RWPE2 (cell line): Measurements from ENCODE around the gene MBTD1.

Source experiments
- ATAC-seq: fragments of 200-7000 bp; cut with Tn5 transposase; 3 replicates; pipeline ENCODE4 v1.9.1; 2021; ENCODE audit warnings: low read depth
- DNase-seq: peaks from one replicate; pipeline ENCODE4 v3.0.0-alpha.2; 2020; ENCODE audit warnings: low spot score
- H3K27ac ChIP-seq: fragments of 450-650 bp; 2 replicates; pipeline ENCODE4 v1.5.1; 2017; ENCODE audit warnings: mild to moderate bottlenecking; ENCODE audit not compliant: poor library complexity, severe bottlenecking
- H3K27me3 ChIP-seq: fragments of 250-450 bp; sonication (Bioruptor Pico); 2 replicates; pipeline ENCODE4 v1.5.1; 2021; ENCODE audit warnings: mild to moderate bottlenecking, moderate library complexity; ENCODE audit not compliant: insufficient read depth, poor library complexity, severe bottlenecking
- H3K36me3 ChIP-seq: fragments of 250-450 bp; sonication (Bioruptor Pico); 2 replicates; pipeline ENCODE4 v1.5.1; 2020; ENCODE audit warnings: low read depth, mild to moderate bottlenecking, moderate library complexity
- H3K4me1 ChIP-seq: fragments of 250-450 bp; sonication (Bioruptor Pico); 2 replicates; pipeline ENCODE4 v1.5.1; 2021; ENCODE audit warnings: mild to moderate bottlenecking, moderate library complexity; ENCODE audit not compliant: insufficient read depth, poor library complexity, severe bottlenecking
- H3K4me3 ChIP-seq: fragments of 250-450 bp; sonication (Bioruptor Pico); 2 replicates; pipeline ENCODE4 v1.5.1; 2021; ENCODE audit warnings: mild to moderate bottlenecking, moderate library complexity; ENCODE audit not compliant: severe bottlenecking
- H3K9me3 ChIP-seq: fragments of 250-450 bp; sonication (Bioruptor Pico); 2 replicates; pipeline ENCODE4 v1.5.1; 2021; ENCODE audit warnings: mild to moderate bottlenecking, moderate library complexity; ENCODE audit not compliant: severe bottlenecking
- TF ChIP-seq, protein P1 (sequence below): fragments of 450-650 bp; IDR thresholded peaks from one replicate; pipeline ENCODE4 v1.5.1; 2017; ENCODE audit warnings: mild to moderate bottlenecking, moderate library complexity; ENCODE audit not compliant: poor library complexity, severe bottlenecking

Gene MBTD1

DNA sequence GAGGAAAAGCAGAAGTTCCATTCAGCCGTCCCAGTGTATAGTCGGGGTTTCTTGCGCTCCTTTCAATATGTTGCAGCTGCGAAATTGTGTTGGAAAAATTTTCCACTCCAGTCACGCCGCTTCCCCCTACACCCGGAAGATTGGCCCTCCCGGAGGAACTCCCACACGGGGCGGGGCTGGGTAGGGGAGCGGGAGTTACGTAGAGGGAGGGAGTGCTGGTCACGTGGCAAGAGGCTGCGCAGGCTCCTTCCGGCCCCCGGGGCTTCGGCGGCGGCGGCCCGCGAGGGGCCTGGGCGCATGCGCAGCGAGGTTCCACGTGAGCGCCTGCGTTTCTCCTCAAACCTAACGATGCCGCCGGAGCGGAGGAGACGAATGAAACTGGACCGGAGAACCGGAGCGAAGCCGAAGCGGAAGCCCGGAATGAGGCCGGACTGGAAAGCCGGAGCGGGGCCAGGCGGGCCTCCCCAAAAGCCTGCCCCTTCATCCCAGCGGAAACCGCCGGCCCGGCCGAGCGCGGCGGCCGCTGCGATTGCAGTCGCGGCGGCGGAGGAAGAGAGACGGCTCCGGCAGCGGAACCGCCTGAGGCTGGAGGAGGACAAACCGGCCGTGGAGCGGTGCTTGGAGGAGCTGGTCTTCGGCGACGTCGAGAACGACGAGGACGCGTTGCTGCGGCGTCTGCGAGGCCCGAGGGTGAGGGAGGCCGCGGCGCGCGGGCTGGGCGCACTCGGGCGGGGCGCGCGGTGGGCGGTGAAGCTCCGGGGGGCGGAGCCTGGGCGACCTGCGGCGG lies 581 bp upstream of the MBTD1 start, which contains the start of gene UTP18:
Gene UTP18 (plus strand): TSS at position 310 of the 787 bp plus-strand sequence. CDS start 39 bp downstream, at position 349.
- H3K27ac ChIP-seq = peak within 1 kb of the TSS; percentile 57
- H3K4me1 ChIP-seq = peaks cover 26% of the 10 kb centered on the region
- H3K27me3 ChIP-seq = no peaks in the 10 kb centered on the region
- ATAC-seq = peak; percentile 78
- peak; percentile 97 for DNase-seq
- TF ChIP-seq, protein P1, sequence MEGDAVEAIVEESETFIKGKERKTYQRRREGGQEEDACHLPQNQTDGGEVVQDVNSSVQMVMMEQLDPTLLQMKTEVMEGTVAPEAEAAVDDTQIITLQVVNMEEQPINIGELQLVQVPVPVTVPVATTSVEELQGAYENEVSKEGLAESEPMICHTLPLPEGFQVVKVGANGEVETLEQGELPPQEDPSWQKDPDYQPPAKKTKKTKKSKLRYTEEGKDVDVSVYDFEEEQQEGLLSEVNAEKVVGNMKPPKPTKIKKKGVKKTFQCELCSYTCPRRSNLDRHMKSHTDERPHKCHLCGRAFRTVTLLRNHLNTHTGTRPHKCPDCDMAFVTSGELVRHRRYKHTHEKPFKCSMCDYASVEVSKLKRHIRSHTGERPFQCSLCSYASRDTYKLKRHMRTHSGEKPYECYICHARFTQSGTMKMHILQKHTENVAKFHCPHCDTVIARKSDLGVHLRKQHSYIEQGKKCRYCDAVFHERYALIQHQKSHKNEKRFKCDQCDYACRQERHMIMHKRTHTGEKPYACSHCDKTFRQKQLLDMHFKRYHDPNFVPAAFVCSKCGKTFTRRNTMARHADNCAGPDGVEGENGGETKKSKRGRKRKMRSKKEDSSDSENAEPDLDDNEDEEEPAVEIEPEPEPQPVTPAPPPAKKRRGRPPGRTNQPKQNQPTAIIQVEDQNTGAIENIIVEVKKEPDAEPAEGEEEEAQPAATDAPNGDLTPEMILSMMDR = no peak
- H3K36me3 ChIP-seq = peaks cover 44% of the 10 kb centered on the region
- H3K9me3 ChIP-seq = no peaks in the 10 kb centered on the region
- H3K4me3 ChIP-seq = peak within 1 kb of the TSS; percentile 75

DNA sequence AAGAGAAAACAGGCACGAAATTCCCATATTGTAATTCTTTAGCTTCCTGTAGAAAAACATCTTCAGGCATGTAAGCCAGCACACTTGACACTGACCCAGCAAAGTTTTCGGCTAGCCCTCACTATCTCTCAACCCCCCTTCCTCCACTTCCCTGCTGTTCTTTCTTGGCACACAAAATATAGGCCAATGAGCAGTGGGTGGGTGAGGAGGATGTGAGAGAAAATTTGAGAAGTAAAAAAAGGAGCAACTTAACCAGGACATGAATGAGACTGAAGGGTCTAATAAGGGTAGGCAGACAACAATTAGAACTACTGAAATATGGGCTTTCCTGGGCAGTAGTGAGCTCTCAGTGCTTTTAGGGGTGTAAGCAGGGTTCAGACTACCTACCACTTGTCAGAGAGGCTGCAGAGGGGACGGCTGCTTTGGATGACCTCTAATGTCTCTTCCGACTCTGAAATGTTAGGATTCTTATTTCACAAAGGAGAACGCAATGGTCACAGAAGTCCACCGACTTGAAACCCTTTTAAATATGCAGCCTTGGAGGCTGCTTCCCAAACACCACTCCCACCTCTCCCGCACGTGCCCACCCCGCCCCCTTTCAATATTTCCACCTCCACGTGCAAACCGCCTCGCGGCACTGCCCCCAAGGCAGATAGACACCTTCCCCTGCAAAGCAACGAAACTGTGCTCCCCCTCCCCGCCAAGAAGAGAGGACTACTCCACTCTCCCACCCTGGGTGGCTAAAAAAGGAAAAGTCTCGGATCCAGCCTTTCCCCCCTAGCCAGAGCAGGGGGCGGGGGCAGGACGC lies 889 bp downstream of the MBTD1 start:
- DNase-seq (no peak), ATAC-seq (no peak)
- no peaks in the 10 kb centered on the region for H3K27me3 ChIP-seq
- peak overlapping the region; percentile 75 for H3K4me3 ChIP-seq
- H3K27ac ChIP-seq = peak overlapping the region; percentile 57
- H3K36me3 ChIP-seq = peaks cover 47% of the 10 kb centered on the region
- TF ChIP-seq, protein P1 = no peak
- peaks cover 26% of the 10 kb centered on the region for H3K4me1 ChIP-seq
- no peaks in the 10 kb centered on the region for H3K9me3 ChIP-seq

DNA sequence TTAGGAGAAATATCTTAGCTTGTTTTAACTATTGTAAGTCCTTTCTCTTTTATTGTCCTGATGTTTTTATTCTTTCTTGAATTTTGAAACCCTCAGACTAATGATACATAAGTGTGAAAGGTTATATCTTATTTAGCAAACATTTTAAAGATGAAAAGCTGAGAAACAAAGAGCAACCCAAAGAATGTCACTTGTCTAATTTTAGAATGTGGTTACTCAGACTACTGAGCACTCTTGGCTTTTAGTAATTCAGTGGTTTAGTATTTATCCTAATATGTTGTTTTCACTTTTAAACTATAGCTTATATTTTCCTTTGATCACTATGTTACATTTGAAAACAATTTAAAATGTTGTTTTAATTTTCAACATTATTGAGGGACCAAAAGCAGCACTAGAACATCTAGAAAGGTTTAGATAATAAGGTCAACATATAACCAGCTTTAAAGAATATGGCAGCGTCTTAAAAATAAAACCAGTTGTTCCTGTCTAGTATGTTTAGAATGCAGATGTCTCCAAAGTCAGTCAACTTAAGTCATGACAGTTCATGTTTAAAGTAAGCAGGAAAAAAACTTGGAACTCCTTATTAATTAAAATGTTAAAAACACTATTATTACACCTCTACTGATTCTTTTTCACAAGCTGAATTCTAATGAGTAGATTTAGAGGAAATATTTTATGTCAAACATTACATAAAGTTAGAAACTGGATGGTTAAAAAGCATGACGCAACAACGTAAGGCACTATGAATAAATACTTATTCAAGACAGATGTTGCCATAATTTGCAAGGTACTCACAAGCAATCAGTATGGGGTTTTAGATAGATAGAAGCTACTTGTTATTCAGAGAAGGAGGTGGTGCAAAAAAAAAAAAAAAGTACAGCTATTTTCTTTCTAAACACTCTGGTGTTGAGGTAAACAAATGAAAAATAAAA lies 2.4 kb downstream of the MBTD1 start:
- TF ChIP-seq, protein P1 = no peak
- Histone ChIP-seq H3K9me3 (no peaks in the 10 kb centered on the region), H3K27ac (no peak overlapping the region), H3K4me1 (peaks cover 25% of the 10 kb centered on the region), H3K27me3 (no peaks in the 10 kb centered on the region), H3K4me3 (no peak overlapping the region), H3K36me3 (peaks cover 45% of the 10 kb centered on the region)
- ATAC-seq = no peak
- no peak for DNase-seq

- Histone ChIP-seq H3K4me1 (peaks cover 22% of the 10 kb centered on the region), H3K27me3 (no peaks in the 10 kb centered on the region), H3K36me3 (peaks cover 45% of the 10 kb centered on the region), H3K4me3 (no peak overlapping the region), H3K9me3 (no peaks in the 10 kb centered on the region), H3K27ac (no peak overlapping the region)
- TF ChIP-seq, protein P1 = no peak
- ATAC-seq (no peak), DNase-seq (no peak)
These were observed 3.7 kb downstream of the MBTD1 start for GRCh38 chr17:51256101-51256500.
